ENCODE measurements around the gene FABP7.

DNA sequence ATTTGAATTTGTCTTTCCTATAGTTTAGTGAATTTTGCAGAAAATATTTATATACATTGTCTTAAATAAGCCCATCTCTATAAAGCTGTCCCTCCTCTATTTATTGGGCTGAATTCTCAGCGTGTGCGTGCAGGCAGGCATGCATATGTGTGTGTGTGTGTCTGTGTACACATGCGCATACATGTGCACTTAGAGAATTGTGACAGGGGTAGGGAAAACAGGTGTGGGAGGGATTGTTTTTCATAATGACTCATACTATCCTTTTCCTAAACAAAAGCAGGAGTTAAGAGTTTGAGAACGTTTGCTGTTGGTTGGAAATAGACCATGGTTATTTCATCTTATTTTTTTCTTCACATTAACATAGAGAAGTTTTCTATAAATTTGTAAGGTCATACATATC lies 43.4 kb upstream of the FABP7 start:
- TF ChIP-seq BHLHE40 (IDR thresholded peaks at IDR 0.05; ENCODE audit: borderline replicate concordance) = no peak
- no peak for TF ChIP-seq CTBP1 (IDR thresholded peaks at IDR 0.05; ENCODE audit: borderline replicate concordance)
- no peak for TF ChIP-seq TARDBP (IDR thresholded peaks at IDR 0.05)
- TF ChIP-seq FOXK2 (IDR thresholded peaks at IDR 0.05) = no peak

All from HEK293T (cell line).